OCI-LY3 (cell line): ENCODE measurements around the gene P2RX7.

Source experiments
- H2AFZ ChIP-seq: fragments of 200-600, 300-600 bp; shearing (Covaris generic); 2 replicates; pipeline ENCODE4 v1.6.0; 2014; ENCODE audit warnings: antibody characterized with exemption, low read depth, low read length
- H3K27ac ChIP-seq: fragments of 200-600, 300-600 bp; sonication (generic); 2 replicates; pipeline ENCODE4 v1.5.1; 2014; ENCODE audit warnings: mild to moderate bottlenecking, low read length, moderate library complexity, mixed read lengths
- H3K27me3 ChIP-seq: fragments of 200-600, 300-600 bp; sonication (generic); 2 replicates; pipeline ENCODE4 v1.6.1; 2014; ENCODE audit warnings: low read depth, low read length, mixed read lengths
- H3K36me3 ChIP-seq: fragments of 200-600, 300-600 bp; sonication (generic); replicated peaks from 2 replicates; pipeline ENCODE3; 2014; ENCODE audit warnings: low read depth, low read length, mixed read lengths
- H3K4me1 ChIP-seq: fragments of 300-600, 200-600 bp; sonication (generic); 2 replicates; pipeline ENCODE4 v1.6.1; 2014; ENCODE audit warnings: low read length, mixed read lengths
- H3K4me2 ChIP-seq: fragments of 200-600, 300-600 bp; sonication (generic); 2 replicates; pipeline ENCODE4 v1.6.1; 2014; ENCODE audit warnings: low read length, mixed read lengths
- H3K4me3 ChIP-seq: fragments of 300-600, 200-600 bp; sonication (generic); 2 replicates; pipeline ENCODE4 v1.5.1; 2014; ENCODE audit warnings: antibody characterized with exemption, mild to moderate bottlenecking, low read length, moderate library complexity
- H3K79me2 ChIP-seq: fragments of 300-600, 200-600 bp; shearing (Covaris generic); 2 replicates; pipeline ENCODE4 v1.6.1; 2014; ENCODE audit warnings: mild to moderate bottlenecking, low read length, mixed read lengths
- H3K9ac ChIP-seq: fragments of 300-600, 200-600 bp; shearing (Covaris generic); 2 replicates; pipeline ENCODE4 v1.6.0; 2014; ENCODE audit warnings: mild to moderate bottlenecking, low read length, moderate library complexity
- H3K9me3 ChIP-seq: fragments of 200-600, 300-600 bp; shearing (Covaris generic); 2 replicates; pipeline ENCODE4 v1.6.1; 2014; ENCODE audit warnings: low read length, mixed read lengths; ENCODE audit not compliant: insufficient read depth
- H4K20me1 ChIP-seq: fragments of 200-600, 300-600 bp; sonication (generic); 2 replicates; pipeline ENCODE4 v1.6.1; 2016; ENCODE audit warnings: low read length, mixed read lengths; ENCODE audit not compliant: insufficient read depth
- CTCF ChIP-seq: fragments of 200-600, 300-600 bp; sonication (generic); IDR thresholded peaks from 2 replicates; pipeline ENCODE4 v1.5.1; 2014; ENCODE audit warnings: antibody characterized with exemption, low read length, low read depth
- EZH2phosphoT487 ChIP-seq: fragments of 200-600 bp; shearing (Covaris generic); IDR thresholded peaks from 2 replicates; pipeline ENCODE4 v1.6.1; 2018; ENCODE audit warnings: antibody characterized with exemption, mixed run types, low read depth

P2RX7 gene

DNA sequence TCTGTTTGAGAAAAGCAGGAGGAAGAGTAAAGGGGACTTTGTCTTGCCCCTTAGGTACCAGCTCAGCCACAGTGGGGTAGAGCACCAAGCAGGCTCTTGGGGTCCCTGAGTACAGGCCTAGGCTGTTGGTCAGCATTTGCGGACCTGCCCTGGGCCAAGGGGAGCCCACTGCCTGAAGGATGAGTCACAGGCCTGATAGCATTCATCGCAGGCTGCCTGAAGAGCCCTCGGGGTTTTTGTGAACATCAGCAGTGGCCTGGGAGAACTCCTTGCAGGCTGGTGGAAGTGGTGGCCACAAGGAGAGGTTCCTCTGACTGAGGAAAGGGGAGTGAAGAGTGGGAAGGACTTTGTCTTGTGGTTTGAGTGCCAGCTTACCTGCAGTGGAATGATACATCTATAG, 25.0 kb upstream of the P2RX7 start:
- H3K9ac ChIP-seq = no peak overlapping the region
- H3K27ac ChIP-seq = no peak overlapping the region
- no peaks in the 10 kb centered on the region for H3K9me3 ChIP-seq
- H3K79me2 ChIP-seq = no peaks in the 10 kb centered on the region
- H3K4me2 ChIP-seq = no peak overlapping the region
- H3K36me3 ChIP-seq = no peaks in the 10 kb centered on the region
- H4K20me1 ChIP-seq = no peaks in the 10 kb centered on the region
- no peak overlapping the region for H3K4me3 ChIP-seq
- no peak for TF ChIP-seq EZH2phosphoT487
- TF ChIP-seq CTCF = no peak
- H3K27me3 ChIP-seq = no peaks in the 10 kb centered on the region
- no peak overlapping the region for H2AFZ ChIP-seq
- H3K4me1 ChIP-seq = peaks cover 5% of the 10 kb centered on the region; the same call in 1 of the 2 replicates

DNA sequence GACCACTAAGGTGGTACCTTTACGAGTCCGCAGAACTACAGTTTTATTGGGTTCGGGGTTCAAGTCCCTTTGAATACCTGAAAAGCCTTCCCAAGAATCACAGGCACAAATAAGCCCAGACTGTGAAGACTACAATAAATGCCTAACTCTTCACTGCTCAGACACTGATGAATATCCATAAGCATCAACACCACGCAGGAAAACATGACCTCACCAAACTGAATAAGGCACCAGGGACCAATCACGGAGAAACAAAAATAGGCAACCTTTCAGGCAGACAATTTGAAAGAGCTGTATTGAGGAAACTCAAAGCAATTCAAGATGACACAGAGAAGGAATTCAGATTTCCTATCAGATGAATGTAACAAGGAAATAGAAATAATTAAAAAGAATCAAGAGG, 24.2 kb upstream of the P2RX7 start:
- H3K9me3 ChIP-seq = no peaks in the 10 kb centered on the region
- H3K4me3 ChIP-seq = no peak overlapping the region
- H3K79me2 ChIP-seq = no peaks in the 10 kb centered on the region
- H3K27ac ChIP-seq = no peak overlapping the region
- H3K4me2 ChIP-seq = no peak overlapping the region
- no peaks in the 10 kb centered on the region for H3K36me3 ChIP-seq
- no peak overlapping the region for H2AFZ ChIP-seq
- H3K27me3 ChIP-seq = no peaks in the 10 kb centered on the region
- H3K4me1 ChIP-seq = peaks cover 5% of the 10 kb centered on the region; the same call in 1 of the 2 replicates
- TF ChIP-seq CTCF (no peak), EZH2phosphoT487 (no peak)
- no peaks in the 10 kb centered on the region for H4K20me1 ChIP-seq
- no peak overlapping the region for H3K9ac ChIP-seq

DNA sequence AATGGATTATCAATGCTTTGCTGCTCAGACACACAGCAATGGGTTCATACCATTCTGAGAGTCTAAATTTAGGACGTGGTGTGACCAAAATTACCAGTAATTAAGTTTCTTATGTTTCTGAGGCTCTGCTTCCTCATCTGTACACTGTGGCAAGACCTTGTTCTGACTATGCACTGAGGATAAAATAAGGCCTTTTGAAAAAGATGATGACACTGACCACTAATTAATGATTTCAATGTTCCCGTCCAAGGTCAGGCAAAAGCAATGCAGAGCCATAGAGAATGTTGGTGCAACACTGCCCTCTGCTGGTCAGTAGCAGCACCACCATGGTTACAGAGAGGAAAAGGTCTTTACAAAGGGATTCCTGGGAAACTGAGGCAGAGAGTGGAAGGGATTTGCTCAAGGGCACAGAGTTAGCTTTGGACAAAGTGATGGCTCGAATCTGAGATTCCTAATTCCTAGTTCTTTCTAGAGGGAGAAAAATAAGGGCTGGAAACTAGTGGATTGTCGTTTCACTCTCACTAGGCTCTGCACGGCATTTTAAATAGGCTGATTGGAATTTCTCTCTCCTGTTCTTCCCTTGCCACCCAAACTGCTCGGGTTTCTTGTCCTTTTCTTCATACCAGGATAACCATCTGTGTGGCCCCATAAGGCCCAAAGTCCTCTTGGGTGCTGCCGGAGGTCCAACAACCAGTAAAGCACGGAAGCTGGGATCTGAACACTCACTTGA, 22.3 kb upstream of the P2RX7 start:
- Histone ChIP-seq H3K9me3 (no peaks in the 10 kb centered on the region), H3K4me3 (no peak overlapping the region), H3K36me3 (no peaks in the 10 kb centered on the region), H3K27me3 (no peaks in the 10 kb centered on the region), H3K4me2 (peak overlapping the region; percentile 41), H3K27ac (no peak overlapping the region), H2AFZ (peak overlapping the region; percentile 62; the same call in 1 of the 2 replicates), H3K9ac (no peak overlapping the region), H4K20me1 (no peaks in the 10 kb centered on the region), H3K79me2 (no peaks in the 10 kb centered on the region), H3K4me1 (peaks cover 5% of the 10 kb centered on the region; the same call in 1 of the 2 replicates)
- TF ChIP-seq CTCF = peak; percentile 97
- TF ChIP-seq EZH2phosphoT487 = no peak

- no peaks in the 10 kb centered on the region for H3K9me3 ChIP-seq
- no peak overlapping the region for H3K4me2 ChIP-seq
- no peak for TF ChIP-seq CTCF
- no peak for TF ChIP-seq EZH2phosphoT487
- H3K36me3 ChIP-seq = no peaks in the 10 kb centered on the region
- no peaks in the 10 kb centered on the region for H3K79me2 ChIP-seq
- peaks cover 5% of the 10 kb centered on the region; the same call in 1 of the 2 replicates for H3K4me1 ChIP-seq
- H4K20me1 ChIP-seq = no peaks in the 10 kb centered on the region
- no peak overlapping the region for H3K9ac ChIP-seq
- H3K27ac ChIP-seq = no peak overlapping the region
- H3K4me3 ChIP-seq = no peak overlapping the region
- no peak overlapping the region for H2AFZ ChIP-seq
- peaks cover 2% of the 10 kb centered on the region; the same call in 1 of the 2 replicates for H3K27me3 ChIP-seq
Observed at GRCh38 chr12:121111684-121112083, 21.0 kb upstream of the P2RX7 start.
